GM12891 (cell line): ENCODE measurements around the gene BCL2L13.
"Not testable (repeated sequence)": the region's sequence is repeated elsewhere in the genome, so short reads cannot be mapped to it uniquely, and the experiment has no call there.

Experiments
- DNase-seq: peaks from one replicate; pipeline ENCODE4 v3.0.0; 2011; ENCODE audit warnings: low spot score; ENCODE audit not compliant: insufficient read length
- FAIRE-seq: peaks from 2 replicates; lab custom pipeline; 2011; peaks lifted over from hg19 to GRCh38; lab: Jason Lieb, UNC
- PAX5 ChIP-seq: IDR thresholded peaks from 2 replicates; pipeline ENCODE4 v1.6.1; 2011; ENCODE audit warnings: low read length, moderate library complexity, mild to moderate bottlenecking; ENCODE audit not compliant: insufficient read depth, severe bottlenecking
- POLR2A ChIP-seq: IDR thresholded peaks from 2 replicates; pipeline ENCODE4 v1.6.1; 2011; ENCODE audit warnings: low read depth, low read length, control low read depth
- POLR2AphosphoS5 ChIP-seq: IDR thresholded peaks from 2 replicates; pipeline ENCODE4 v1.6.1; 2011; ENCODE audit warnings: low read depth, low read length, control low read depth
- POU2F2 ChIP-seq: IDR thresholded peaks from 2 replicates; pipeline ENCODE4 v1.6.1; 2011; ENCODE audit warnings: low read depth, mild to moderate bottlenecking, control low read depth, low read length, moderate library complexity
- SPI1 ChIP-seq: IDR thresholded peaks from 2 replicates; pipeline ENCODE4 v1.6.1; 2011; ENCODE audit warnings: low read depth, low read length, control low read depth
- TAF1 ChIP-seq: IDR thresholded peaks from 2 replicates; pipeline ENCODE4 v1.6.1; 2011; ENCODE audit warnings: low read depth, low read length, control low read depth

BCL2L13 gene

GRCh38 chr22:17634696-17635095, 3.9 kb upstream of the BCL2L13 start:
- no peak for DNase-seq
- no peak for FAIRE-seq
- TF ChIP-seq PAX5 (no peak), TAF1 (no peak), POLR2A (no peak), POU2F2 (no peak), SPI1 (no peak), POLR2AphosphoS5 (no peak)

GRCh38 chr22:17636850-17637249, 1.7 kb upstream of the BCL2L13 start:
- FAIRE-seq, DNase-seq: not testable (repeated sequence)

GRCh38 chr22:17637490-17638181, 921 bp upstream of the BCL2L13 start:
- TF ChIP-seq POU2F2: no peak
- no peak for TF ChIP-seq SPI1
- TF ChIP-seq POLR2A: no peak
- TF ChIP-seq POLR2AphosphoS5: no peak
- TF ChIP-seq TAF1: no peak
- TF ChIP-seq PAX5: no peak
- FAIRE-seq: no peak
- no peak for DNase-seq

GRCh38 chr22:17638182-17638431, 450 bp upstream of the BCL2L13 start:
- FAIRE-seq: no peak
- DNase-seq: peak; percentile 16
- TF ChIP-seq POU2F2 (no peak), PAX5 (no peak), POLR2A (no peak)

- FAIRE-seq: peak; percentile 48
- DNase-seq: peak; percentile 25
- TF ChIP-seq POLR2AphosphoS5 (no peak), POLR2A (peak; percentile 62; the same call in 1 of the 2 replicates), POU2F2 (no peak), SPI1 (no peak), TAF1 (peak; percentile 42; the same call in 1 of the 2 replicates), PAX5 (no peak)
These were observed 737 bp downstream of the BCL2L13 start for GRCh38 chr22:17639247-17639741.

- FAIRE-seq: no peak
- TF ChIP-seq PAX5: no peak
- DNase-seq: no peak
These were observed 2.7 kb downstream of the BCL2L13 start for GRCh38 chr22:17641269-17641668.

- DNase-seq, FAIRE-seq: not testable (repeated sequence)
These were observed 3.8 kb downstream of the BCL2L13 start for GRCh38 chr22:17642357-17642756.

GRCh38 chr22:17647452-17647851, 8.9 kb downstream of the BCL2L13 start:
- DNase-seq (no peak), FAIRE-seq (no peak)
- no peak for TF ChIP-seq TAF1
- TF ChIP-seq POLR2A: no peak
- no peak for TF ChIP-seq SPI1
- no peak for TF ChIP-seq POU2F2
- TF ChIP-seq POLR2AphosphoS5: no peak
- TF ChIP-seq PAX5: no peak

GRCh38 chr22:17647991-17648390, 9.4 kb downstream of the BCL2L13 start:
- DNase-seq (no peak), FAIRE-seq (no peak)
- no peak for TF ChIP-seq POLR2A
- TF ChIP-seq TAF1: no peak
- no peak for TF ChIP-seq POU2F2
- TF ChIP-seq POLR2AphosphoS5: no peak

GRCh38 chr22:17648569-17648968, 10.0 kb downstream of the BCL2L13 start:
- TF ChIP-seq PAX5 (no peak), SPI1 (no peak), POU2F2 (no peak), POLR2AphosphoS5 (no peak), POLR2A (no peak), TAF1 (no peak)
- no peak for FAIRE-seq
- DNase-seq: no peak

GRCh38 chr22:17655289-17655688, 16.7 kb downstream of the BCL2L13 start:
- TF ChIP-seq SPI1: no peak
- no peak for TF ChIP-seq POU2F2
- no peak for TF ChIP-seq TAF1
- TF ChIP-seq POLR2A: no peak
- TF ChIP-seq POLR2AphosphoS5: no peak
- TF ChIP-seq PAX5: no peak
- FAIRE-seq (no peak), DNase-seq (no peak)
